Measurements from ENCODE around the gene IGSF11.

The IGSF11 gene

DNA sequence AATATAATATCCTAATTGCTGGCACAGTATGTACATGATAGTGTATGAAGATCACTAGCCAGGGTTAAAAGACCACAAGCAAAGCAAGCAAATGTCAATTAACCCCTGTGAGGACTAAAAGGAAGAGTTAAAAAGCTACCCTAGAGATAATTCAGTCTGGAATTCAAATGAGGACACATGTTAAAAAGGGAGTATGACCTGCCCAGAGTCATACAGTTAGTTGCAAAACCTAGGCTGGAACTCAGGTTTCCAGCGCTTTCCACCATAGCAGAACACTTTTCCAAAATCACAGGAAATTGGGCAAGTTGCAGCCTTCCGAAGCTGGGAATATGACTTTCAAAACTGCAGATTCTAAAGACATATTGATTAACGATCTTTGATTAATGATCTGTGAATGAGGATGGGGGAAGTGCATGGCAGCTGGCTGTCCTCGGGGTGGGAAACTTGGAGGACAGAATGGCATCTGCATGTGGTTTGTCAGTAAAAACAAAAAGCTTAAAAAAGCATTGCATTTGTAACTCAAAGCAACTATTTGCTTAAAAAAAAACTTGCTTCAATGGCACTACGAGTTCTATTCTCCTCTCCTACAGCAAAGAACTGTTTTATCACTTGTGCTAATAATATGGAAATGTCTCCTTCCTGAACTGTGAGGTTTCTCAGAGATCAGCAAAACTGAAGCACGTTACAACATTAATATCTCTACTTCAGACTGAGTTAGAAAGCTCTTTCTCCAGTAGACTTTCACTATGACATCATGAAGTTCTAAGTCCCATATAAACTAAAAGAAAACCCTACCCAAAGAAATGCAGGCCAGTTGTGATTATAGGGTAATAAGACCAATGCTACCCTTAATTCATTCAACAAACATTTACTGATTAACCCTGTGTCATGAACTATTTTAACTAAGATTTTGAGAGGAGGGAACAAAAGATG is 46.2 kb downstream of the IGSF11 start:
- H3K4me1 ChIP-seq (ENCODE audit: insufficient read depth, insufficient read length), result no peaks in the 10 kb centered on the region
- DNase-seq (ENCODE audit: low read depth, low spot score), result no peak
- no peaks in the 10 kb centered on the region for H3K9me3 ChIP-seq (ENCODE audit: insufficient read depth, low read length)
- no peak overlapping the region for H3K9ac ChIP-seq (ENCODE audit: insufficient read length, low read depth)
- H3K27me3 ChIP-seq (ENCODE audit: insufficient read depth, insufficient read length), result no peaks in the 10 kb centered on the region
- H3K4me3 ChIP-seq (ENCODE audit: insufficient read length, low read depth), result no peak overlapping the region
- no peak for TF ChIP-seq ZNF274 (IDR thresholded peaks at IDR 0.05; ENCODE audit: low read depth, low read length)
- TF ChIP-seq SUZ12 (IDR thresholded peaks at IDR 0.05; ENCODE audit: extremely low read depth, insufficient read depth, insufficient read length), result no peak
- no peak for TF ChIP-seq YY1 (IDR thresholded peaks at IDR 0.05; ENCODE audit: insufficient read depth, insufficient read length)
- no peaks in the 10 kb centered on the region for H3K36me3 ChIP-seq (ENCODE audit: insufficient read depth, insufficient read length, low read length)

DNA sequence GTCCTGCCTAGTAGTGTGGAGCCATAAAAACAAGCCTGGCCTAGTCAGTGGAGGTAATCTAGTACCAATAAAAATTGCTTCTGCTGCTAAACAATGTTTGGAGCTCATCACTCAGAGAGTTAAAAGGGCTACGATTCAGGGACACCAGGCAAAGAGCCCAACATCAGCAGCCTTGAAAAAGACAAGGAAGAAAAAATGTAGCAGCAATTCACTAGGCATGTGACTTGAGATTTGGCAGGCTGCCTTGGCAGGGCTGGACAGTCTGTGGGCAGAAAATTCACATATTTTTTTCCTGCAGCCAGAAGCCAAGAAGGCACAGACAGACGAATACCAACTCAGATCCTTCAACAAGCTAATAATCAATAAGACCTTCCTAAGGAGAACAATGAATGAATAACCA is 47.2 kb downstream of the IGSF11 start:
- no peaks in the 10 kb centered on the region for H3K27me3 ChIP-seq (ENCODE audit: insufficient read depth, insufficient read length)

DNA sequence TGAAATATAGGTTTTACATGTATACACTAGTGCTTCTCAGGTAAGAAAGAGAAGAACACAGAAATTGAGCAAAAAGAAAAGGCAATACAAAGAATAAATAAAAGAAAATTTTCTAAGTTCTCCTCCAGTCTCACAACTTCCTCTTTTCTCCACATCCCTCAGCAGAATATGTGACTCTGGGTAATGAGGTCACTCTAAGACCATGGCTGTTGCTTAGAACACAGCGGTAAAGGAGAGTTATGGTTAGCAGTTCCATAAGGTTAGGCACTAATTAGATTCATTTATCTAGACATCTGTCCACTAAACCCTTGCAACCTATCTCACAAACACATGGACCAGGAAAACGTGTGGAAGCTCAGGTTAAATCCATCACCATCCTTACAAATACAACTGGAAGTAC is 47.9 kb downstream of the IGSF11 start:
- no peak for TF ChIP-seq ZNF274 (IDR thresholded peaks at IDR 0.05; ENCODE audit: low read depth, low read length)

More for the DNA sequence above, 47.2 kb downstream of the IGSF11 start:
- no peaks in the 10 kb centered on the region for H3K4me1 ChIP-seq (ENCODE audit: insufficient read depth, insufficient read length)
- no peak for TF ChIP-seq YY1 (IDR thresholded peaks at IDR 0.05; ENCODE audit: insufficient read depth, insufficient read length)
- no peak for TF ChIP-seq SUZ12 (IDR thresholded peaks at IDR 0.05; ENCODE audit: extremely low read depth, insufficient read depth, insufficient read length)
- TF ChIP-seq ZNF274 (IDR thresholded peaks at IDR 0.05; ENCODE audit: low read depth, low read length), result no peak
- no peaks in the 10 kb centered on the region for H3K9me3 ChIP-seq (ENCODE audit: insufficient read depth, low read length)
- H3K4me3 ChIP-seq (ENCODE audit: insufficient read length, low read depth), result no peak overlapping the region
- no peaks in the 10 kb centered on the region for H3K36me3 ChIP-seq (ENCODE audit: insufficient read depth, insufficient read length, low read length)
- no peak overlapping the region for H3K9ac ChIP-seq (ENCODE audit: insufficient read length, low read depth)
- no peak for DNase-seq (ENCODE audit: low read depth, low spot score)

DNA sequence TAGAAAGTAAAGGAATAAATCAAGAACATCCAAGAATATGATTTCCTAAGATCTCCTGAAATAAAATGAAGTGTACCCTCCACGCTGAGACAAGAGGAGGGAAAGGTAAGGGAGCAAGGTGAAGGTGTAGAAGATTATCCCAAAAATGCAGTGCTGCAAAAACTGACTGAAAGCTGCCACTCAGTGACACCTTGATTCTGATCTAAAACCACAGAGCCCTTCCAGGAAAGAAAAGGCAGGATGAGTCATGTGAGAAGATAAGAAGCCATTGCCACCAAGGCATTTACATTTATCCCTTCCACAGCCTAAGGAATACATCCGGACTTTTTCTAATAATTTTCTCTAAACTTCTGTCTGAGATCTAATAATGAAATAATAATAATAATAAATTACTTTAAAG is 49.9 kb downstream of the IGSF11 start:
- Histone ChIP-seq H3K4me3 (ENCODE audit: insufficient read length, low read depth) (no peak overlapping the region), H3K9ac (ENCODE audit: insufficient read length, low read depth) (no peak overlapping the region), H3K36me3 (ENCODE audit: insufficient read depth, insufficient read length, low read length) (no peaks in the 10 kb centered on the region), H3K27me3 (ENCODE audit: insufficient read depth, insufficient read length) (no peaks in the 10 kb centered on the region), H3K9me3 (ENCODE audit: insufficient read depth, low read length) (no peaks in the 10 kb centered on the region), H3K4me1 (ENCODE audit: insufficient read depth, insufficient read length) (no peaks in the 10 kb centered on the region)
- no peak for DNase-seq (ENCODE audit: low read depth, low spot score)
- no peak for TF ChIP-seq ZNF274 (IDR thresholded peaks at IDR 0.05; ENCODE audit: low read depth, low read length)

More for the DNA sequence above, 47.9 kb downstream of the IGSF11 start:
- no peaks in the 10 kb centered on the region for H3K36me3 ChIP-seq (ENCODE audit: insufficient read depth, insufficient read length, low read length)
- H3K9me3 ChIP-seq (ENCODE audit: insufficient read depth, low read length), result no peaks in the 10 kb centered on the region
- no peak for DNase-seq (ENCODE audit: low read depth, low spot score)
- no peak overlapping the region for H3K4me3 ChIP-seq (ENCODE audit: insufficient read length, low read depth)
- no peak overlapping the region for H3K9ac ChIP-seq (ENCODE audit: insufficient read length, low read depth)
- H3K27me3 ChIP-seq (ENCODE audit: insufficient read depth, insufficient read length), result no peaks in the 10 kb centered on the region
- H3K4me1 ChIP-seq (ENCODE audit: insufficient read depth, insufficient read length), result no peaks in the 10 kb centered on the region

DNA sequence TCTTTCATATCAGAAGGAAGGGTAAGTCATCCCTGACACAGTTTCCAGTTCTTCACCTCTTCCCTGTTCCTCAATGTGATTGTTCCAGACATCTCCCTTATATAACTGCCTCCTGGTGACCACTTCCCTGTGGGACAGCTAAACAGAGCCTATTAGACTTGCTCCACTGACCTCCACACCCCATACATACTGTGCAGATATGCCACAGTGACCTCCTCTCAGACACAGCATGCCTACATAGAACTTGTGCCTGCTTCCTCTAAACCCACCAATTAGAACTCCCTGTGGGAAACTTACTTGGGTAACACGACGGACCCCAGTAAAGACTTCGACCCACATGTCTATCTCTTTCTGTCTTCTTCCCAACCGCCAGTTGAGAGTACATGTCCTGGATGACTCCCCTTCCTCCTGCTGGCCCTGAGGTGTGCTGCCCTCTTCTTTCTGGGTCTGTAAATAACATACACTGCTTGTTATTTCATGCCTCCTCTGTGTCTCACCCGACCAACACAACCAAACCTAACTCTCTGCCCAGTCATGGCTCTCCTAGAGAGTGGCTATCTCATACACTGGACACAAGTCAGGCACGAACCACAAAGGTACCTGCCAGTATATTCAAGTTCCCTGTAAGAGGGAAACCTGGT is 53.0 kb downstream of the IGSF11 start:
- TF ChIP-seq YY1 (IDR thresholded peaks at IDR 0.05; ENCODE audit: insufficient read depth, insufficient read length), result no peak
- no peak for TF ChIP-seq ZNF274 (IDR thresholded peaks at IDR 0.05; ENCODE audit: low read depth, low read length)
- no peak for TF ChIP-seq SUZ12 (IDR thresholded peaks at IDR 0.05; ENCODE audit: extremely low read depth, insufficient read depth, insufficient read length)
- no peak overlapping the region for H3K9ac ChIP-seq (ENCODE audit: insufficient read length, low read depth)
- no peak overlapping the region for H3K4me3 ChIP-seq (ENCODE audit: insufficient read length, low read depth)
- H3K36me3 ChIP-seq (ENCODE audit: insufficient read depth, insufficient read length, low read length), result no peaks in the 10 kb centered on the region
- peaks cover 4% of the 10 kb centered on the region for H3K4me1 ChIP-seq (ENCODE audit: insufficient read depth, insufficient read length)
- no peaks in the 10 kb centered on the region for H3K9me3 ChIP-seq (ENCODE audit: insufficient read depth, low read length)
- DNase-seq (ENCODE audit: low read depth, low spot score), result no peak
- no peaks in the 10 kb centered on the region for H3K27me3 ChIP-seq (ENCODE audit: insufficient read depth, insufficient read length)

DNA sequence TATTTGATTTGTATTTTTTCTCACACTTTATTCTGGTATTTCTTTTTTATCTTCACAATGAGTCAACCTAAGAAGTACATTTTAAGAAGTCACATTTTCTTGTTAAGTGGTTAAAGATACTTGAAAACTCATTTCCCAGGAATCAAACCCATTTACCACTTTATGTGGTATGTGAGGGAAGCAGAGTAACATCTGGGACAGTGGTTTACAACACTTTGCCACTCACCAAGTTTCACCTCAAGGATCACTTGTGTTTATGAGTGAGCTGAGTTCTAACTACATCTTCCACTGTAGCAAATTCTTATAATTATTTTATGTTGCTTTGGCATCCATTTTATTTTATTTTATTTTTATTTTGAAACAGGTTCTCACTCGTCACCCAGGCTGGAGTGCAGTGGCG is 53.8 kb downstream of the IGSF11 start:
- peaks cover 4% of the 10 kb centered on the region for H3K4me1 ChIP-seq (ENCODE audit: insufficient read depth, insufficient read length)
- TF ChIP-seq SUZ12 (IDR thresholded peaks at IDR 0.05; ENCODE audit: extremely low read depth, insufficient read depth, insufficient read length) (no peak), YY1 (IDR thresholded peaks at IDR 0.05; ENCODE audit: insufficient read depth, insufficient read length) (no peak), ZNF274 (IDR thresholded peaks at IDR 0.05; ENCODE audit: low read depth, low read length) (no peak)
- no peaks in the 10 kb centered on the region for H3K9me3 ChIP-seq (ENCODE audit: insufficient read depth, low read length)
- H3K27me3 ChIP-seq (ENCODE audit: insufficient read depth, insufficient read length), result no peaks in the 10 kb centered on the region
- no peak overlapping the region for H3K9ac ChIP-seq (ENCODE audit: insufficient read length, low read depth)
- DNase-seq (ENCODE audit: low read depth, low spot score), result no peak
- no peak overlapping the region for H3K4me3 ChIP-seq (ENCODE audit: insufficient read length, low read depth)
- H3K36me3 ChIP-seq (ENCODE audit: insufficient read depth, insufficient read length, low read length), result no peaks in the 10 kb centered on the region

DNA sequence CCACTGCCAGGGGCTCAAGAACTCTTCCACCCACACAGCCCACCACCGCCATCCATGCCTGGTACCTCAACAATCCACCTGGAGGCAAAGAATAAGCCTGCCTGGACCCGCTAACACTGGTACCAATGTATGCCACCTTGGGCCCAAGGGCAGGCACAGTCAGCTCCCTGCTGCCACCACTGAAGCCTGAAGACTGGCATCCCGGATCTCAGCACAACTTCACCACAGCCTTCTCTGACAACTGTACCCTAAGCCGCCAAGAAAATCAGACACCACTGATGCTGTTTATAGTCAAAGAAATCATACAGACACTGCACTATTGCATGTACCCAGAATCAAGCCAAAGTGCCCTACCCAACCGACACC is 56.3 kb downstream of the IGSF11 start:
- no peaks in the 10 kb centered on the region for H3K36me3 ChIP-seq (ENCODE audit: insufficient read depth, insufficient read length, low read length)
- no peak overlapping the region for H3K9ac ChIP-seq (ENCODE audit: insufficient read length, low read depth)
- no peak overlapping the region for H3K4me3 ChIP-seq (ENCODE audit: insufficient read length, low read depth)
- H3K9me3 ChIP-seq (ENCODE audit: insufficient read depth, low read length), result no peaks in the 10 kb centered on the region
- peaks cover 4% of the 10 kb centered on the region for H3K4me1 ChIP-seq (ENCODE audit: insufficient read depth, insufficient read length)
- no peak for DNase-seq (ENCODE audit: low read depth, low spot score)
- TF ChIP-seq ZNF274 (IDR thresholded peaks at IDR 0.05; ENCODE audit: low read depth, low read length) (no peak), YY1 (IDR thresholded peaks at IDR 0.05; ENCODE audit: insufficient read depth, insufficient read length) (no peak), SUZ12 (IDR thresholded peaks at IDR 0.05; ENCODE audit: extremely low read depth, insufficient read depth, insufficient read length) (no peak)
- no peaks in the 10 kb centered on the region for H3K27me3 ChIP-seq (ENCODE audit: insufficient read depth, insufficient read length)
